HS-27A (cell line): ENCODE data around the gene NDST3.
A peak's percentile ranks its signal among the peaks of the same experiment; 100 is the strongest.
"Not testable (repeated sequence)": the region's sequence is repeated elsewhere in the genome, so short reads cannot be mapped to it uniquely, and the experiment has no call there.

Source experiments
- DNase-seq: peaks from one replicate; pipeline ENCODE4 v3.0.0-alpha.2; 2012; ENCODE audit warnings: low read depth, missing footprints

NDST3 gene

GRCh38 chr4:118273642-118274041 is 239.4 kb downstream of the NDST3 start:
- no peak for DNase-seq

- no peak for DNase-seq
Measured at GRCh38 chr4:118276580-118276979, 242.3 kb downstream of the NDST3 start.

GRCh38 chr4:118277243-118277642 is 243.0 kb downstream of the NDST3 start:
- no peak for DNase-seq

- DNase-seq, result peak; percentile 64
Measured at GRCh38 chr4:118278473-118279274, 244.4 kb downstream of the NDST3 start.

- no peak for DNase-seq
Measured at GRCh38 chr4:118279328-118279727, 245.0 kb downstream of the NDST3 start.

GRCh38 chr4:118279920-118280432 is 245.7 kb downstream of the NDST3 start:
- no peak for DNase-seq

GRCh38 chr4:118280501-118281218 is 246.4 kb downstream of the NDST3 start:
- no peak for DNase-seq

- no peak for DNase-seq
Measured at GRCh38 chr4:118281611-118282442, 247.5 kb downstream of the NDST3 start.

GRCh38 chr4:118282692-118283091 is 248.4 kb downstream of the NDST3 start:
- no peak for DNase-seq

GRCh38 chr4:118284169-118284568 is 249.9 kb downstream of the NDST3 start:
- no peak for DNase-seq

GRCh38 chr4:118285931-118286330 is 251.6 kb downstream of the NDST3 start:
- no peak for DNase-seq

- no peak for DNase-seq
Measured at GRCh38 chr4:118286685-118287084, 252.4 kb downstream of the NDST3 start.

- no peak for DNase-seq
Measured at GRCh38 chr4:118287711-118288451, 253.6 kb downstream of the NDST3 start.

GRCh38 chr4:118289794-118290193 is 255.5 kb downstream of the NDST3 start:
- no peak for DNase-seq

GRCh38 chr4:118290951-118291350 is 256.7 kb downstream of the NDST3 start:
- DNase-seq, result no peak

- DNase-seq, result no peak
Measured at GRCh38 chr4:118296729-118297128, 262.4 kb downstream of the NDST3 start.

- DNase-seq, result not testable (repeated sequence)
Measured at GRCh38 chr4:118299619-118300018, 265.3 kb downstream of the NDST3 start.

- DNase-seq, result no peak
Measured at GRCh38 chr4:118307643-118308042, 273.4 kb downstream of the NDST3 start.
